Activated CD4-positive, alpha-beta T cell treated with anti-CD3 and anti-CD28 coated beads, Interleukin-2, amount 10 ng/mL, durations not matched to agents 7 days and 5 days (primary cell): Measurements from ENCODE around the gene GLT8D1. TPM values are rescaled to one million over a fixed set of nuclear protein-coding genes. Genes with fewer than 3 reads are reported as not detected.
"Not testable (repeated sequence)": the region's sequence is repeated elsewhere in the genome, so short reads cannot be mapped to it uniquely, and the experiment has no call there.

ENCODE experiments used
- CTCF ChIA-PET: fragments of 350-600 bp; sonication (Branson Sonifier 250); formaldehyde crosslinking; loops from one replicate; lab custom pipeline; 2021; ENCODE audit warnings: antibody characterized with exemption; lab: Charles Lee
- POLR2A ChIA-PET: fragments of 350-600 bp; sonication (Branson Sonifier 250); formaldehyde crosslinking; loops from one replicate; lab custom pipeline; 2021; ENCODE audit warnings: antibody characterized with exemption; lab: Charles Lee
- DNase-seq: peaks from one replicate; pipeline ENCODE4 v3.0.0-alpha.2; 2020
- H3K27ac Mint-ChIP-seq: one replicate; pipeline ENCODE4 v1.8.0; 2021; ENCODE audit warnings: mild to moderate bottlenecking, moderate library complexity, mixed read lengths
- H3K27me3 Mint-ChIP-seq: one replicate; pipeline ENCODE4 v1.8.0; 2021; ENCODE audit warnings: mixed read lengths
- H3K36me3 Mint-ChIP-seq: one replicate; pipeline ENCODE4 v1.8.0; 2021; ENCODE audit warnings: low read depth, mixed read lengths
- H3K4me1 Mint-ChIP-seq: one replicate; pipeline ENCODE4 v1.8.0; 2021; ENCODE audit warnings: mixed read lengths
- H3K4me3 Mint-ChIP-seq: one replicate; pipeline ENCODE4 v1.8.0; 2021; ENCODE audit warnings: mild to moderate bottlenecking, moderate library complexity, mixed read lengths
- H3K9me3 Mint-ChIP-seq: one replicate; pipeline ENCODE4 v1.8.0; 2021; ENCODE audit warnings: mixed read lengths
- total RNA-seq, 2 experiments: library from RNA; stranded (reverse); gene quantifications; one replicate each; pipeline ENCODE4 v1.2.3, GENCODE V29; 2021

The GLT8D1 gene, protein sequence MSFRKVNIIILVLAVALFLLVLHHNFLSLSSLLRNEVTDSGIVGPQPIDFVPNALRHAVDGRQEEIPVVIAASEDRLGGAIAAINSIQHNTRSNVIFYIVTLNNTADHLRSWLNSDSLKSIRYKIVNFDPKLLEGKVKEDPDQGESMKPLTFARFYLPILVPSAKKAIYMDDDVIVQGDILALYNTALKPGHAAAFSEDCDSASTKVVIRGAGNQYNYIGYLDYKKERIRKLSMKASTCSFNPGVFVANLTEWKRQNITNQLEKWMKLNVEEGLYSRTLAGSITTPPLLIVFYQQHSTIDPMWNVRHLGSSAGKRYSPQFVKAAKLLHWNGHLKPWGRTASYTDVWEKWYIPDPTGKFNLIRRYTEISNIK
- 10 to 100 TPM; 43.0 to 47.2 TPM for total RNA-seq

DNA sequence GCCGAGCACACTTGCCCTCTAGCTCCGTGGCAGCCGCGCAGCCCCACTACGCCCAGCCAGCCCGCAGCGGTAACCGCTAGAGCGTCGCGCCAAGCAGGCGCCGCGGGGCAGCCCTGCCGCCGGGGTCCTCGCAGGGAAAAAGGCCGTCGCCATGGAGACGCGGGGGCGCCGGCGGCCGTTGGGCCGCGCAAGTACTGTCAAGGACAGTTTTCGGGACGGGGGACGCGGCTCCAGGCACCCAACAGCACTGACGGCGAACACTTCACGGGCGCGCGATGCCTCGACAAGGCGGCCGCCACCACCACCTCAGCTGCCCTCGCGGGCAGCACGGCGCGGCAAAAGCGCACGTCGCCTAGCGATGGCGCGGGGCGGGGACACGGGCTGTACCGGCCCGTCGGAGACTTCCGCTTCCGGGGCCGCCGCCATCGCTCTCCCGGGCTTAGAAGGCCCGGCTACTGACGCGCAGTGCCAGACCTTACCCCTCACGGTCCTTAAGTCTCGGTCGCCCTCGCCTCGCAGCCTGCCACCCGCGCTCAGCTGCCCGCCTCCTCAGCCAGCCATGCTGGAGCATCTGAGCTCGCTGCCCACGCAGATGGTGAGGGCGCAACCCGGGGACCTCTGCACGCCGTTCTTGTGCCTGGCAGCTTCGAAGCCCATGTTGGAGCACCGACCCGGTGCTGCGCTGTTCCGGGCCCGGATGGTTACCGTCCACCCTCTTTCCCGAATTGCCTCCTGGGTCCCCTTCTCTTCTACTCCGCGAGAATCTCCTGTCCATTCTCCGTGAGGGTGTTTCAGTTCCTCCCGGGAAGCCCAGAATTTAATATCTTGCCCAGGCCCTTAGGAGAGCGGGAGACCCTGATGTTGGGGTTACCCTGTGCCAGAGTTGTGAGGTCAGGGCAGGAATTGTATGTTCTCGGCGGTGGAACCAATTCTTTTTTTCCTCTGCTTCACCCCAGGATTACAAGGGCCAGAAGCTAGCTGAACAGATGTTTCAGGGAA, at the start of gene GLT8D1, which contains the start of gene SPCS1:
Gene GLT8D1 (minus strand): TSS at position 104 of the 999 bp plus-strand sequence. CDS start 5,331 bp downstream, outside the sequence.
Gene SPCS1 (plus strand): TSS at position 419 of the 999 bp plus-strand sequence. CDS start 141 bp downstream, at position 560.
- no peaks in the 10 kb centered on the region for H3K27me3 Mint-ChIP-seq
- H3K4me1 Mint-ChIP-seq: peaks cover 41% of the 10 kb centered on the region
- H3K9me3 Mint-ChIP-seq: no peaks in the 10 kb centered on the region
- H3K36me3 Mint-ChIP-seq: peaks cover 22% of the 10 kb centered on the region
- ChIA-PET CTCF (interaction anchor here (0.5 to 2.5 kb wide), 7 partner anchors 10 to 367 kb away, joined by 3 to 11 read pairs (median 5); no protein-coding TSS in a partner anchor), POLR2A (interaction anchor here (0.6 kb wide), 1 partner anchor 42 kb away, joined by 4 read pairs; no protein-coding TSS in a partner anchor)
- peak within 1 kb of the TSS; percentile 96 for H3K4me3 Mint-ChIP-seq
- H3K27ac Mint-ChIP-seq: peak within 1 kb of the TSS; percentile 93
- DNase-seq: peak; percentile 88

DNA sequence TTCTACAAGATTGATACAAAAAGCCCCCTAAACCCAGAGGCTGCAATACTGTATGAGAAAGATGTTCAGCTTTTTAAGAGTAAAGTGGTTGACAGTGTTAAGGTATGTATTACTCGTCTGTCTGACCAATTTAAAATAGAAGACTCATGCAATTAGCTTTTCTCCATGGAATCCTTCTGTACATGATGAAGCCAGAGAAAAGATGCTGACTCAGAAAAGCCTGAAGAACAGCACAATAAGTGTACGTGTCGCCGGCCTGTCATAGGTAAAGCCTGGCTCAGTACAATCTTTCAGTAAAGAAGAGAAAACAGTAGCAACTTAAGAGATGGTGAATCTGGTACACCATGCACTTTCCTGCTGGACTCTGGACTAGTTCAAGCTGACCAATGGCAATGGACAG, 48.8 kb upstream of the GLT8D1 start:
- Mint-ChIP-seq H3K27me3 (no peaks in the 10 kb centered on the region), H3K4me1 (no peaks in the 10 kb centered on the region), H3K9me3 (no peaks in the 10 kb centered on the region), H3K4me3 (no peak overlapping the region), H3K36me3 (peaks cover 31% of the 10 kb centered on the region), H3K27ac (no peak overlapping the region)
- DNase-seq: no peak
- CTCF ChIA-PET: interaction anchor here (0.6 kb wide), 1 partner anchor 793 kb away, joined by 3 read pairs; no protein-coding TSS in a partner anchor
- POLR2A ChIA-PET: no interaction called here

DNA sequence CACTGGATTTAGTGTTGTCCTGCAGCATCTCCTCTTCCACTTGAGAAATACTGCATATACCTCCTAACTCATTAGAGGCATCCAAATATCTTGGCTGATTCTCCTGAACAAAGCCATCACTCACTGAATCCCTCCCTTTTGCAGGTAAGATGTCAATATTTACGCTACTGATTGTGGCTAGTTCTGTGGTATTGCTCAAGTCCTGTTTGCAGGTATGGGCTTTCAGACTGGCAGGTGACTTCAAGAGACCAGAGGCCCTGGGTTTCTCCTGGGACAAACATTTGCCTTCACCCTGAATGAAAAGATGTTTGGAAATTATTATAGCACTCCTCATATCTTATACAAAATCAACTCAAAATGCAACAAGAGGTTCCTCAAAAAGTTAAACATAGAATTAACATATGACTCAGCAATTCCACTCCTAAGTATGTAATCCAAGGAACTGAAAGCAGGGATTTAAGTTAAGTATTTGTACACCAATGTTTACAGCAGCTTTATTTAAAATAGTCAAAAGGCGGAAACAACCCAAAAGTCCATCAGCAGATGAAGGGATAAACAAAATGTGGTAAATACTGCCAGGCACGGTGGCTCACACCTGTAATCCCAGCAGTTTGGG, 46.6 kb upstream of the GLT8D1 start:
- DNase-seq: no peak
- POLR2A ChIA-PET: no interaction called here
- Mint-ChIP-seq H3K36me3 (peaks cover 35% of the 10 kb centered on the region), H3K27ac (no peak overlapping the region), H3K4me3 (no peak overlapping the region), H3K9me3 (no peaks in the 10 kb centered on the region), H3K27me3 (no peaks in the 10 kb centered on the region), H3K4me1 (no peaks in the 10 kb centered on the region)
- CTCF ChIA-PET: no interaction called here

DNA sequence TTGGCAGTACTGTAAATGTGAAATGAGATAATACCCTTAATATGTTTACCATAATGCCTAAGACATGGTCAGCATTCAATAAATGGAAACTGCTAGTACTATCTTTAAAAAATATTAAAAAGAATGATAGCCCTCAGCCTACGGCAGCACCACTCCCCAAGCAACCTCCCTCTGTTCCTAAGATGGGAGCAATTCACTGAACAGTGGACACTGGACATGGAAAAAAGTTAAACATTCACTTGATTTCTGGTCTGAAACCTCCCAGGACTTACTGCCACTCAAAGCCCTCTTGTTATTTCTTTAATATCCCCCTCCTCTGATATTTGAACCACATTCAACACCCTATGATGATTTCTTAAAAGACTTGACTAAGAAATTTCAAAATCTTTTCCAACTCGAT, 38.1 kb upstream of the GLT8D1 start:
- no peak overlapping the region for H3K27ac Mint-ChIP-seq
- peaks cover 30% of the 10 kb centered on the region for H3K36me3 Mint-ChIP-seq
- no peak for DNase-seq
- CTCF ChIA-PET: no interaction called here
- POLR2A ChIA-PET: no interaction called here
- no peaks in the 10 kb centered on the region for H3K9me3 Mint-ChIP-seq
- no peaks in the 10 kb centered on the region for H3K27me3 Mint-ChIP-seq
- no peak overlapping the region for H3K4me3 Mint-ChIP-seq
- H3K4me1 Mint-ChIP-seq: no peaks in the 10 kb centered on the region

DNA sequence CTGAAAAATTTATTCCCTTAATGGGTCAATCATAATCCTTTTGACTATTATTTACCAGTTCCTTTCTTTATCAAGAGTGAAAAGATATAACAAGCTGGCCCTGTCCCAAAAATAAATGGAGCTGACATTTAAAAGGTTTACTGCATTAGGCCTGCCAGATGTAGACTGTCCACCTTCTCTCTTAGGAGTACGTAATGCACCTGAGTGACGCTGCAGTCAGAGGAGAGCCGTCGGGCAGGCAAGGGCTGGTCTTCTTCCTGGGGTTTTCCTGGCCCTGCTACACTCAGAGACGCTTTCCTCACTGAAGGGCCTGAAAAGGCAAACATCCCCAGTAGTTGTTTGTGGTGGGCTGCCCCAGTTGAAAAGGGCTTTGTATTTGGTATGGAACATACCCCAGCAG, 37.6 kb upstream of the GLT8D1 start:
- no peaks in the 10 kb centered on the region for H3K9me3 Mint-ChIP-seq
- H3K4me1 Mint-ChIP-seq: no peaks in the 10 kb centered on the region
- peaks cover 24% of the 10 kb centered on the region for H3K36me3 Mint-ChIP-seq
- DNase-seq: no peak
- H3K4me3 Mint-ChIP-seq: no peak overlapping the region
- no peak overlapping the region for H3K27ac Mint-ChIP-seq
- no peaks in the 10 kb centered on the region for H3K27me3 Mint-ChIP-seq
- ChIA-PET CTCF (no interaction called here), POLR2A (no interaction called here)

DNA sequence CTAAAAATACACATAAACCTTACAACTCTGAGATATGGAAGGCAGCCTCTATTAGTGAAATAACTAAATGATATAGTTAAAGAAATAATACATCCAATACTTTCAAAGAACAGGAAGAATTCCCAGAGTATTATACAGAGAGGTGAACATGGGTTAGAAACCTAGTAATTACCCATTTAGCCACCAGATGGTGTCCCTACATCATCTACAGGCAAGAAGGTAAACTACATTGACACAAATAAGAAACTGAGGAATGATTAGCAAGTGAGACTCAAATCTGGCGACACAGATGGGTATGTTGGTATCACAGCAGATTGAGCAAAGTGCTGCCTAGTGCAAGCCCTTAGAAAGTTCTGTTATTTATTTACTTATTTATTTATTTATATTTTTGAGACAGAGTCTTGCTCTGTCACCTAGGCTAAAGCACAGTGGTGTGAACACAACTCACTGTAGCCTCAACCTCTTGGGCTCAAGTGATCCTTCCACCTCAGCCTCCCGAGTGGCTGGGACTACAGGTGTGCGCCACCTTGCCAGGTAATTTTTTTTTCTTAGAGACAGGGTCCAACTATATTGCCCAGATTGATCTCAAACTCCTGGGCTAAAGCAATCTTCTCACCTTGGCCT, 36.9 kb upstream of the GLT8D1 start:
- Mint-ChIP-seq H3K4me1 (no peaks in the 10 kb centered on the region), H3K9me3 (no peaks in the 10 kb centered on the region), H3K27me3 (no peaks in the 10 kb centered on the region), H3K4me3 (no peak overlapping the region), H3K27ac (no peak overlapping the region), H3K36me3 (peaks cover 23% of the 10 kb centered on the region)
- ChIA-PET CTCF (interaction anchor here (0.7 to 1.2 kb wide), 3 partner anchors 19 to 177 kb away, joined by 3 read pairs; partner anchors contain the start of gene NEK4), POLR2A (no interaction called here)
- DNase-seq: peak; percentile 33

DNA sequence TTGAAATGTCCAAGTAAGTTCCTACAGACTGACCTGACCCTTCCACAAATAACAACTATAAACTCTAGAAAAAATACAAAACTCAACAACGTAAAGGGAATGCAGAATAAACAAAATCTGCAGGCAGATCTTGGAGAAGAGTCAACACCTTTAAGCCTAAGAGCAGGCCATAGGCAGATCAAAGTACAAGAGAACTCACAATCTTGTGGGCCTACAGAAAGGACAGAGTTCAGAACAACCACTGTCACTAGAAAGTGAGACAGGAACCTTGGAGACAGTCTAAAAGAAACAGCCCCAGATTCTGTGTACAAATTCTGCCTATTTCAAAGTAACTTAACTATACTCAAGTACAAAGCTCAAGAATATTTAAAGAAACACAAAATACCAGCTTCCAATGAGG, 34.1 kb upstream of the GLT8D1 start:
- POLR2A ChIA-PET: no interaction called here
- no peak for DNase-seq
- Mint-ChIP-seq H3K36me3 (peaks cover 21% of the 10 kb centered on the region), H3K4me3 (no peak overlapping the region), H3K27me3 (no peaks in the 10 kb centered on the region), H3K4me1 (no peaks in the 10 kb centered on the region), H3K9me3 (peaks cover 3% of the 10 kb centered on the region), H3K27ac (no peak overlapping the region)
- CTCF ChIA-PET: interaction anchor here (1.2 kb wide), 1 partner anchor 19 kb away, joined by 3 read pairs; no protein-coding TSS in a partner anchor

DNA sequence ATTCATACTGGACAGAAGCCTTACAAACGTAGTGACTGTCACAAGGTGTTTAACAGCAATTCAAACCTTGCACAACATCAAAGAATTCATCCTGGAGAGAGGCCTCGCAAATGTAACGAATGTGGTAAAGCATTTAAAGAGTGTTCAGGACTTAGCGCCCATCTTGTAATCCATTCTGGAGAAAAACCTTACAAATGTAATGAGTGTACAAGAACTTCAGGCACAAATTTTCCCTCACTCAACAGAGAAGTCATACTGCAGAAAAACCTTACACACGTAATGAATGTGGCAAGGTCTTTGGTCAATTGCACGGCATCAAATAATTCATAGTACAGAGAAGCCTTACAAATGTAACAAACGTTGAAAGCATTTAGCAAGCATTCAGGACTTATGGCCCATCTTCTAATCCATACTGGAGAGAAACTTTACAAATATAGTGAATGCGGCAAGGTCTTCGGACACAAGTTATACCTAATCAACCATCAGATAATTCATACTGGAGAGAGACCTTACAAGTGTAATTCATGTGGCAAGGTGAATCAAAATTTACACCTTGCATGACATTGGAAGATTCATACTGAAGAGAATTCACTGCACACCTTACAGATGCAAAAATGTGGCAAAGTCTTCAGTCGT, 27.8 kb upstream of the GLT8D1 start:
- H3K9me3 Mint-ChIP-seq: peaks cover 34% of the 10 kb centered on the region
- peaks cover 64% of the 10 kb centered on the region for H3K36me3 Mint-ChIP-seq
- peaks cover 13% of the 10 kb centered on the region for H3K4me1 Mint-ChIP-seq
- H3K27ac Mint-ChIP-seq: no peak overlapping the region
- no peaks in the 10 kb centered on the region for H3K27me3 Mint-ChIP-seq
- ChIA-PET POLR2A (no interaction called here), CTCF (interaction anchor here (1.0 kb wide), 1 partner anchor 60 kb away, joined by 3 read pairs; no protein-coding TSS in a partner anchor)
- no peak overlapping the region for H3K4me3 Mint-ChIP-seq
- DNase-seq: no peak

DNA sequence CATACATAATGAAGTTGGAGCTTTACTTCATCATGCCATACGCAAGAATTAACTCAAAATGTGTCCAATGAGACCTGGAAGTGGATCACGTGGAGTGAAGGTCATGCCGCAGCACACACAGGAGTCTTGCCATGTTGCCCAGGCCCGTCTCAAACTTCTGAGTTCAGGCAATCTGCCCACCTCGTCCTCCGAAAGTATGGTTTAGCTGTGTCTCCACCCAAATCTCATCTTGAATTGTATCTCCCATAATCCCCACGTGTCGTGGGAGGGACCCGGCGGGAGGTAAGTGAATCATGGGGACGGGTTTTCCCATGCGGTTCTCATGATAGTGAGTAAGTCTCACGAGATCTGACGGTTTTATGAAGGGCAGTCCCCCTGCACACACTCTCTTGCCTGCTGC, 26.0 kb upstream of the GLT8D1 start:
- Mint-ChIP-seq H3K27ac (no peak overlapping the region), H3K9me3 (peaks cover 38% of the 10 kb centered on the region), H3K4me3 (no peak overlapping the region), H3K36me3 (peaks cover 73% of the 10 kb centered on the region), H3K27me3 (no peaks in the 10 kb centered on the region), H3K4me1 (peaks cover 13% of the 10 kb centered on the region)
- POLR2A ChIA-PET: no interaction called here
- CTCF ChIA-PET: no interaction called here
- DNase-seq: no peak

DNA sequence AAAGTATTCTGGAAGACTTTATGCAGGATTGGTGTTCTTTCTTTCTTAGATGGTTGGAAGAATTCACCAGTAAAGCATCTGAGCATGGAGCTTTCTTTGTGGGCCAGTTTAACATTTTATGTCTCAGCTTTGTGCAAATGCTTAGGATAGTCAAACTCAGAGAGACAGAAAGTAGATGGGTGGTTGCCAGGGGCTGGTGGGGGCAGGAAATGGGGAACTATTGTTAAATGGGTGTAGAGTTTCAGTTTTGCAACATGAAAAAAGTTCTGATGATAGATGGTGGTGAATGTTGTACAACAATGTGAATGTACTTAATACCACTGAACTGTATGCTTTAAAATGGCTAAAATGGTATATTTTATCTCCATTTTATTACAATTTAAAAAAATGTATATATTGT, 25.1 kb upstream of the GLT8D1 start:
- ChIA-PET CTCF (no interaction called here), POLR2A (no interaction called here)
- Mint-ChIP-seq H3K4me1 (peaks cover 13% of the 10 kb centered on the region), H3K9me3 (peaks cover 38% of the 10 kb centered on the region), H3K27me3 (no peaks in the 10 kb centered on the region), H3K27ac (peak overlapping the region; percentile 38), H3K4me3 (no peak overlapping the region), H3K36me3 (peaks cover 72% of the 10 kb centered on the region)
- DNase-seq: peak; percentile 26

DNA sequence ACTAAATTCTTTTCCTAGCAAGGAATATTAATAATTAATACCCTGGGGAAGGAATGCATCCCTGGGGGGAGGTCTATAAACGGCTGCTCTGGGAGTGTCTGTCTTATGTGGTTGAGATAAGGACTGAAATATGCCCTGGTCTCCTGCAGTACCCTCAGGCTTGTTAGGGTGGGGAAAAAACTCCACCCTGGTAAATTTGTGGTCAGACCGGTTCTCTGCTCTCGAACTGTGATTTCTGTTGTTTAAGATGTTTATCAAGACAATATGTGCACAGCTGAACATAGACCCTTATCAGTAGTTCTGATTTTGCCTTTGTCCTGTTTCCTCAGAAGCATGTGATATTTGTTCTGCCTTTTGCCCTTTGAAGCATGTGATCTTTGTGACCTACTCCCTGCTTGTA, 23.2 kb upstream of the GLT8D1 start:
- Mint-ChIP-seq H3K9me3 (peaks cover 33% of the 10 kb centered on the region), H3K36me3 (peaks cover 57% of the 10 kb centered on the region), H3K4me1 (peaks cover 15% of the 10 kb centered on the region)
- H3K27me3 Mint-ChIP-seq, H3K27ac Mint-ChIP-seq, CTCF ChIA-PET, POLR2A ChIA-PET, DNase-seq, H3K4me3 Mint-ChIP-seq: not testable (repeated sequence)
